ENCODE results near the gene FAM50A.

The FAM50A gene

GRCh38 chrX:154436983-154437752 is 6.8 kb upstream of the FAM50A start, which contains the start of gene GDI1 (continued):
- 0 out of 2 replicates have a peak, but pooled peaks have one; percentile 13 for TF ChIP-seq WT1 (tag by site-specific recombination; IDR thresholded peaks at IDR 0.05)
- TF ChIP-seq KLF1 (tag by site-specific recombination; IDR thresholded peaks at IDR 0.05): peak; percentile 64
- 0 out of 2 replicates have a peak, but pooled peaks have one; percentile 55 for TF ChIP-seq ZNF169 (tag by site-specific recombination; IDR thresholded peaks at IDR 0.05)
- TF ChIP-seq ZSCAN30 (tag by site-specific recombination; IDR thresholded peaks at IDR 0.05): peak; percentile 47; the same call in 1 of the 2 replicates
- no peak for TF ChIP-seq ZNF792 (tag by site-specific recombination; IDR thresholded peaks at IDR 0.05)
- TF ChIP-seq PRDM6 (tag by site-specific recombination; IDR thresholded peaks at IDR 0.05): no peak
- TF ChIP-seq ZNF692 (tag by site-specific recombination; IDR thresholded peaks at IDR 0.05): 0 out of 2 replicates have a peak, but pooled peaks have one; percentile 22
- TF ChIP-seq ZFHX2 (tag by site-specific recombination; conservative IDR thresholded peaks at IDR 0.05): peak; percentile 44
- no peak for TF ChIP-seq ZNF184 (tag by site-specific recombination; IDR thresholded peaks at IDR 0.05)
- TF ChIP-seq ZBTB8A (tag by site-specific recombination; IDR thresholded peaks at IDR 0.05): 0 out of 2 replicates have a peak, but pooled peaks have one; percentile 24
- no peak for TF ChIP-seq HOXC10 (CRISPR knock-in tag; IDR thresholded peaks at IDR 0.05)
- TF ChIP-seq KLF16 (tag by site-specific recombination; IDR thresholded peaks at IDR 0.05): peak; percentile 79
- TF ChIP-seq ZBTB26 (tag by site-specific recombination; optimal IDR thresholded peaks at IDR 0.05): peak; percentile 67
- TF ChIP-seq GLIS1 (tag by site-specific recombination; IDR thresholded peaks at IDR 0.05): peak; percentile 26; the same call in 1 of the 2 replicates
- TF ChIP-seq ZNF518A (tag by site-specific recombination; conservative IDR thresholded peaks at IDR 0.05; ENCODE audit: low read depth): no peak
- TF ChIP-seq ZEB2 (tag by site-specific recombination; IDR thresholded peaks at IDR 0.05): peak; percentile 41; the same call in 1 of the 2 replicates
- peak; percentile 57; the same call in 1 of the 2 replicates for TF ChIP-seq ZSCAN5A (tag by site-specific recombination; IDR thresholded peaks at IDR 0.05)
- no peak for TF ChIP-seq HOXA7 (CRISPR knock-in tag; IDR thresholded peaks at IDR 0.05; ENCODE audit: borderline replicate concordance)
- TF ChIP-seq ZNF843 (tag by site-specific recombination; IDR thresholded peaks at IDR 0.05): no peak
- peak; percentile 73 for TF ChIP-seq KLF17 (tag by site-specific recombination; IDR thresholded peaks at IDR 0.05)
- TF ChIP-seq ZNF776 (tag by site-specific recombination; IDR thresholded peaks at IDR 0.05; ENCODE audit: borderline replicate concordance): no peak
- TF ChIP-seq YY1 (tag by site-specific recombination; IDR thresholded peaks at IDR 0.05): peak; percentile 93
- peak; percentile 82 for TF ChIP-seq YY2 (tag by site-specific recombination; IDR thresholded peaks at IDR 0.05)
- peak; percentile 19; the same call in 1 of the 2 replicates for TF ChIP-seq SP2 (tag by site-specific recombination; IDR thresholded peaks at IDR 0.05)
- peak; percentile 66; the same call in 1 of the 2 replicates for TF ChIP-seq REPIN1 (tag by site-specific recombination; IDR thresholded peaks at IDR 0.05; ENCODE audit: low read depth)
- peak; percentile 27; the same call in 1 of the 2 replicates for TF ChIP-seq SP7 (tag by site-specific recombination; IDR thresholded peaks at IDR 0.05)
- TF ChIP-seq ZNF175 (tag by site-specific recombination; IDR thresholded peaks at IDR 0.05): no peak
